Activated CD8-positive, alpha-beta memory T cell treated with anti-CD3 and anti-CD28 coated beads for 4 hours (primary cell): ENCODE results near the gene ABHD13.
A peak's percentile ranks its signal among the peaks of the same experiment; 100 is the strongest.
"Not testable (repeated sequence)": the region's sequence is repeated elsewhere in the genome, so short reads cannot be mapped to it uniquely, and the experiment has no call there.

ENCODE experiments used
- DNase-seq, 2 donors: peaks; one replicate each; pipeline ENCODE4 v3.0.0-alpha.2; 2020; ENCODE audit warnings: low read depth in 2 of 2

The ABHD13 gene

GRCh38 chr13:108218044-108218974, at the start of gene ABHD13:
TSS of gene ABHD13 (plus strand) at chr13:108218392. CDS start at chr13:108229219, 10,827 bp downstream.
- peak; percentile 76 to 81 for DNase-seq

DNA sequence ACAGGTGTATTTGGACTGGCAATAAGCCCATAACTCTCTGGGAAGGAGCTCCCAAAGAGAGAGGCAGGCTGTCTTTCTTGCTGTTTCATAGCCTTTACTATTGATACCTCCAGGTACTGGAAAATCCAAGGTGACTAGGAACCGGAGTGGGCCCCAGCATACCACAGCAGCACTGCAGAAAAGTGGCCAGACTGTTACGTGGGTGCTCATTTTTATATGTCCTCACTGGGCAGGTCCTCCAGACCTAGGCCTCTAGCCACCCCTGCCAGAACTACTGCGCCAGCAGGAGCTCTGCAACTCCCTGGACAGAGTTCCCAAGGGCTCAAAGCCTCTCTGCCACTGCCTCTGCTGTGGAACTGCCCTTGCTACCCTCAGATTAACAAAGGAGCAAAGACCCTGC, 49.3 kb upstream of the ABHD13 start:
- DNase-seq, result no peak

- DNase-seq, result peak; percentile 5 to 6
Measured at GRCh38 chr13:108176685-108177274, 41.4 kb upstream of the ABHD13 start.

GRCh38 chr13:108178078-108178477, 40.1 kb upstream of the ABHD13 start:
- DNase-seq, result no peak

DNA sequence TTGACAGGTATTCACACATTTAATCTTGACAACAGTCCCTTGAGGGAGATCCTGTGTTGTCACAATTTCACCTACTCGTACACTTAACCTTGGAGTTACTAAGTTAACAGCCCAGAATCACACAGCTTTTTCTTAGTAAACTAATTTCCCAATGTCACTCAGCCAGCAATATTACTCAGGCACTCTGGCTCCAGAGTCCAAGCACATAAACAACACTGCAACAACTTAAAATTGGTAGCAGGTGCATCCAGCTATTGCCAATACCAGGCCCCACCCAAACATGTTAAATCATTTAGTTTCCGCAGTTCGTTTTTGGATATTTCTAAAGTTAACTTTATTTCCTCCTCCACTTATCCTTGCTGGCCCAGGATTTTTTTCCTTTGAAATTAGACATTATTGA, 35.5 kb upstream of the ABHD13 start:
- DNase-seq, result no peak

- no peak for DNase-seq
Measured at GRCh38 chr13:108185223-108185622, 33.0 kb upstream of the ABHD13 start.

- no peak for DNase-seq
Measured at GRCh38 chr13:108188260-108188659, 29.9 kb upstream of the ABHD13 start.

GRCh38 chr13:108190897-108191296, 27.3 kb upstream of the ABHD13 start:
- DNase-seq, result no peak

DNA sequence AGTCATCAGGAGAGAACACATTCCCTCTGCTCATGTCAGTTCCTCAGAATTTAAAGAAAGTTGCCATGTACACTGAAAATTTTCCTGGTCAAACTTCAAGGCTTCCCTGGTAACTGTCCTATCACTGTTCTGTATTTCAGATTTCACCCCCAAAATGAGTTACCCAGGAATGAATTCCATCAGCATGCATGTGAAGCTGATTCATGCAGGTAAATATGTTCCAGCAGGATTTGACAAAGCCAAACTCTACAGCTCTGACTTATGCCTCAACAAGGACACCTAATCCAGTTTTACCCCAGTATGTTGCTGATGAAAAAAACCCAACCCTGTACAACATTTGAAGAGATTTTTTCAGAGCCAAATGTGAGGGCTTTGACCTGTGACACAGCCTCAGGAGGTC, 24.4 kb upstream of the ABHD13 start:
- DNase-seq, result no peak

DNA sequence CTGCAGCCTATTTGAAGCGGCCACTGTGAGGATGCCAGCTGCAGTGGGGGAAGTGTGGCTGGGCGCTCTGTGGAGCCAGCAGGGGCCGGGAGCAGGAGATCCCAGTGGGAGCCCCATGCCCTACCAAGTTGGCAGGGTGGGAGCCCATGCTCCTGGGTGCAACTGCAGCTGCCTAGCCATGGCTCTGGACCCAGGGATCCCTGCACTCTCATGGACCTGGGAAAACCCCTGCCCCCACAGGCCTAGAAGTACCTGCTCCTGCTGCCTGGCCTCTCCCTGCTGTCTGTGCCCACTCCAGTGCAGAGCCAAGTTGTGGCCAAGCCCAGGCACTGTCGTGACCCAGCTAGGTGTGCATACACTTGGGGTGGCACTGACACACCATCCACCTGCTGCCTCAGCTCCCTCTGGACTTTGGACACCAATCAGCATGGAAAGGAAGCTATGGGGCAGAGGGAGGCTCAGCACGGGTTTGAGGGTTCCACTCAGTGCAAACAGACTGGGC, 23.7 kb upstream of the ABHD13 start:
- no peak for DNase-seq

DNA sequence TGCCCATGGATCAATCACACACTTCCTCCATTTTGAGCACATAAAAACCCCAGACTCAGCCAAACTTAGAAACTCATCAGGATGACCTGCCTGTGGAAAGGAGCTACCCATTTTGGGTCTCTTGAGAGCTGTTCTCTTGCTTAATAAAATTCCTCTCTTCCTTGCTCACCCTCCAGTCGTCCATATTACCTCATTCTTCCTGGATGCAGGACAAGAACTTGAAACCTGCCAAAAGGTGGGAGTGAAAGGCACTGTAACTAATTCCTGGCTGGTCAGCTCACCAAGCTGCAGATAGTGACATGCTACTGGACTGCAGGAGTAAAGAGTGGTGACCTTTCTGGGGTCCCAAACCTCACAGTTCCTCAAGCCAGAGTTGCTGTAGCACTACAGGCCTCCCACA, 23.0 kb upstream of the ABHD13 start:
- no peak for DNase-seq

DNA sequence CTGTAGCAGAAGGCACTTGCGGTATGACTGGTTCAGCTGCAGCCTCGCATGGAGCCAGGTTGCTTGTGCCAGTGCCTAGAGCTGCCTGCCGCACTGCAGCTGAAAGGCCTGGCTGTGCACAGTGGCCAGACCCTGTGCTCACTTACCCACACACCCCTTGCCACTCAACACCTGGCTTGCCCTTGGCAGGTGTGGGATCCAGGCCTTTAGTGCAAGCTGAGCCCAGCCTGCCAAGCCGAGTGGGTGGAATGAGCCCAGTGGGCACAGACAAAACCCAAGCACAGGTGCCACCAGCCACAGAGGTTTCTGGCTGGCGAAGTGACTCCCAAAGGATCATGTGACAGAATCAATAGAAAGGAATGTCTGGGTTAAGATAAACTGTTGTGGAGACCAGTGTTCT, 22.3 kb upstream of the ABHD13 start:
- no peak for DNase-seq

- no peak for DNase-seq
Measured at GRCh38 chr13:108200781-108201398, 17.3 kb upstream of the ABHD13 start.

DNA sequence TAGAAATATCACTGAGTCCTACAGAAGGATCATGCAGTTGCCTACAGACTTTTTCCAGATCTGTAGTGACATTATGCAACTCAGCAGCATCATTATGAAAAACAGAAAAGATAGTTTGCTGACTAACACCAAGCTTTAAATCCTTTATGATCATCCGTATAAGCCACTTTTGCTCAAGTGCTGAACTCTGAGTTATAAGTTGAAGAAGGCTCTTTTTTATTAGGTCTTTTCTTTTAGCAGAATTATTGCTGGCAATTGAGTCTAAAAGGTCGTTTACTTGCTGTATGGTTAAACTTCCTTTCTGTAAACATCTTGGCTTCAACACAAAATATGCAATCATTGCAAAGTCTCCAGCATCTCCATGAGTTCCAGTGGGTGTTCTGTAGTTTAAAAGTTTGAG, 7.6 kb upstream of the ABHD13 start:
- no peak for DNase-seq

DNA sequence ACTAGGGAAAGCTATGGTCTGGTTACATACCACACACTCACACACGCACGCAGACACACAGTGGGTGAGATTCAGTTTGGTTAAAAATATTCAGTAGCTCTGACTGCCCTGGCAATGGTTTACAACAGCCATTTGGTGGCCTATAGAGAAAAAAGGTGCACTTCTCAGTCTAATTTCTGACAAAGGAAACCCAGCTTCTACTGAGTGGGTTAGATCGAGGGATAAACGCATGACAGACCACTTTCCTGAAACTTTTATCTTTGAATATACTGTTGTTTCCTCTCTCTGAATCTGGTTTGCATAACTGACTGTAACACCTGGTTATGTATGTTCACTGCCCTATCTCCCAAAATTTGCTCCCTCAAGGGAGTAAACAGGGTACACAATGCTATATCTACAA, 5.3 kb upstream of the ABHD13 start:
- no peak for DNase-seq

GRCh38 chr13:108213946-108214345, 4.2 kb upstream of the ABHD13 start:
- DNase-seq, result no peak

GRCh38 chr13:108214441-108215271, 3.5 kb upstream of the ABHD13 start:
- no peak for DNase-seq

- DNase-seq, result peak; percentile 81 to 91
Measured at GRCh38 chr13:108215436-108215835, 2.8 kb upstream of the ABHD13 start, which contains the start of gene LIG4. TSS of gene LIG4 (minus strand) at chr13:108215536. CDS start at chr13:108211268, 4,268 bp downstream.

GRCh38 chr13:108217307-108218043, 717 bp upstream of the ABHD13 start:
- not testable (repeated sequence) for DNase-seq

GRCh38 chr13:108220041-108220440, 1.8 kb downstream of the ABHD13 start:
- no peak for DNase-seq
